Coronary artery (tissue), 2 donors: Measurements from ENCODE around the gene LRRN3.
A peak's percentile ranks its signal among the peaks of the same experiment; 100 is the strongest.

Experiments used
- DNase-seq: peaks from one replicate; pipeline ENCODE4 v3.0.0-alpha.2; 2017; ENCODE audit warnings: low spot score
- H3K27ac ChIP-seq, 2 donors: fragments of 200-600 bp; sonication (generic); one replicate each; pipeline ENCODE4 v1.5.1; 2016 to 2019
- H3K4me3 ChIP-seq: fragments of 200-600 bp; sonication (generic); 2 replicates; pipeline ENCODE4 v1.5.1; 2016; ENCODE audit warnings: mild to moderate bottlenecking, moderate library complexity
- CTCF ChIP-seq: fragments of 200-600 bp; sonication (generic); IDR thresholded peaks from one replicate; pipeline ENCODE4 v1.5.1; 2019; ENCODE audit warnings: antibody characterized with exemption

LRRN3 gene

GRCh38 chr7:111093496-111093895 is 2.6 kb downstream of the LRRN3 start:
- no peak for TF ChIP-seq CTCF
- no peak for DNase-seq
- Histone ChIP-seq H3K27ac (no peak overlapping the region), H3K4me3 (peak overlapping the region; percentile 63)

- no peak for DNase-seq
- Histone ChIP-seq H3K27ac (no peak overlapping the region), H3K4me3 (peak overlapping the region; percentile 63)
- no peak for TF ChIP-seq CTCF
These were observed 3.5 kb downstream of the LRRN3 start for GRCh38 chr7:111094419-111094818.

GRCh38 chr7:111096997-111097396 is 6.1 kb downstream of the LRRN3 start:
- no peak overlapping the region for H3K4me3 ChIP-seq
- TF ChIP-seq CTCF, result no peak
- no peak for DNase-seq
- H3K27ac ChIP-seq, result no peak overlapping the region

- TF ChIP-seq CTCF, result peak; percentile 65
- Histone ChIP-seq H3K4me3 (no peak overlapping the region), H3K27ac (no peak overlapping the region)
- DNase-seq, result no peak
These were observed 7.3 kb downstream of the LRRN3 start for GRCh38 chr7:111098011-111098925.

- no peak for DNase-seq
- no peak overlapping the region for H3K27ac ChIP-seq
- no peak for TF ChIP-seq CTCF
- no peak overlapping the region for H3K4me3 ChIP-seq
These were observed 8.0 kb downstream of the LRRN3 start for GRCh38 chr7:111098926-111099250.

- Histone ChIP-seq H3K4me3 (no peak overlapping the region), H3K27ac (no peak overlapping the region)
- no peak for TF ChIP-seq CTCF
- DNase-seq, result no peak
These were observed 11.1 kb downstream of the LRRN3 start for GRCh38 chr7:111101856-111102646.

- DNase-seq, result no peak
- Histone ChIP-seq H3K4me3 (no peak overlapping the region), H3K27ac (no peak overlapping the region)
- TF ChIP-seq CTCF, result no peak
These were observed 12.2 kb downstream of the LRRN3 start for GRCh38 chr7:111103136-111103535.
